GM19240 (cell line): ENCODE results near the gene ZNF605.
"Not testable (repeated sequence)": the region's sequence is repeated elsewhere in the genome, so short reads cannot be mapped to it uniquely, and the experiment has no call there.

Experiments used
- DNase-seq: peaks from one replicate; pipeline ENCODE4 v3.0.0; 2011; ENCODE audit warnings: low spot score; ENCODE audit not compliant: insufficient read length

ZNF605 gene

DNA sequence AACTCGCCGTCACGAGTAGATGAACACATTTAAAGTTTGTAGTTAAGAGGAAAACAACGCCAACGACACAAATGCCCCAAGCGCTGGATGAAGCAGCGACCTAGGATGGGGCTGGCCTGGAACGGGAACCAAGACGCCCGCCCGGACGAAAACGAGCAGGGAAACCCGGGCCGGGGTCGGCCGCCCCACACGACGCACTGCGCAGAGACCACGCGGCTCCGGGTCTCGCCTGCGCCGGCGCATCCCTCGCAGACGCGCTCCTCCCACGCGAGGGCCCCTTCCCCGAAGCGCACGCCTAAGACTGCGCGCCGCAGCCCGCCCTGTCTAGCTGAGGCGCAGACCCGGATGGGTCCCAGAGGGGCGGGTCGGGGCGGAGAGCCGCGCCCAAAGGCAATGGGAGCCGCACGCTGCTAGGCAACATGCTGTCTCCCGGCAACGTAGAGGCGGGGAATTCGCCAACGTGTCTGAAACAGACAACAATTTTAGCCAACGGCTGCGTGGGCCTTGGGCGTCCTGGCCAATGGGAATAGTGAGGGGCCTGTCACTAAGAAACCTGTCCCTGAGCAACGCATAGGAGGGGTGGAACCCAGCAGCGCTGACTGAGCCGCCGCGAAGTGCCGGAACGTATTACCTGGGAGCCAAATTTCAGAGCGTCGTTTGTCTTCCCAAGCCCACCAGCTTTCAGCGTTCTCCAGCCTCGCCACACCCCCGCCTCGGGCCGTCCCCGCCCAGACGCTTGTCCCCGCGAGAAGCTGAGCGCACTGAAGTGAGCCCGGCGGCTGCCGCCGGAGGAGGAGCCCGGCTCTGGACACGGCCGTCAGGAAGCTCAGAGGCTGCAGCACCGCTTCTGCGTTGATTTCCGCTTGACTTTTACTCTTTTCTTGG is 47.7 kb downstream of the ZNF605 start:
- peak; percentile 24 for DNase-seq

GRCh38 chr12:132907789-132908144 is 48.3 kb downstream of the ZNF605 start:
- not testable (repeated sequence) for DNase-seq

GRCh38 chr12:132907216-132907615 is 48.9 kb downstream of the ZNF605 start:
- DNase-seq, result no peak

DNA sequence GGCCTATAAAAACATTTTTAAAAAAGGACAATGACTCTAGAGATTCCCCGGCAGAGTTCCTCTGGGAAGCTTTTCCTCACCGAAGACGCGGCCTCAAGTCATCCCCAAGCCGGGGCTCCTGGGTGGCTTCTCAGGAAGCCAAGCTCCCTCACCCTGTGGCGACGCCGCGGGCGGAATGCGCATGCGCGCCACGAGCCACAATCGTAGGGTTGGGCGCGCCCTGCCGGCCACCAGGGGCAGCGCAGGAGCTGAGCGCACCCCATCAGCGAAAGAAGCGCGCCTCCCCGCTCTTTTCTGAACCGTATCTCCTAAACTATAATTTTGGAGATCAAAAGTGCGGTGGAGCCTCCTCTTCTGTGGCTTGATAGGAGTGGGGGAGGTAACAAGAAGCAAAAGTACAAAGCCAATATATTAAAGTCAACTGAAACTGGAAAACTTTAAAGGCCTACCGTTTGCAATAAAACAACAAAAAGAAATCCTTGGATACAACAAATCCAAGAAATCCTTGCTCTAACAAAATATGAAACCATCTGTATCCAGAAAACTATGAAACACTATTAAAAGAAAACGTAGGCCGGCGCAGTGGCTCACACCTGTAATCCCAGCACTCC is 51.3 kb downstream of the ZNF605 start:
- DNase-seq, result no peak

DNA sequence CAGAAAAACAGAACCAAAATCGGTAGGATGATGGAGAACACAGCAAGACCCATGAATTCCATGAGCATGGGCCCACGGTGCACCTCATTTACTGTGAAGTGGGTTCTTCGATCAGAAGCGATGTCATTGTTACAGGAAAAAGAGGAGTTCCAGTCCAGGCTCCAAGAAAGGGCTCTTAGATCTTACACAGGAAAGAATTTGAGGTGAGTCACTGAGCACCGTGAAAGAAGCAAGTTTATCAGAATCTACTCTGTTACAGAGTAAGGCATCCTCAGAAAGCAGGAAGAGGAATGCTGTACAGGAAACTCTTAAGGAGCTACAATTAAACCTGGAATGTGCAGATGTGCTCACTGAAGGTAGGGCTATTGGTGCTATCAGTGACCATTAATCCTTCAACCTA is 57.1 kb downstream of the ZNF605 start:
- DNase-seq, result no peak

DNA sequence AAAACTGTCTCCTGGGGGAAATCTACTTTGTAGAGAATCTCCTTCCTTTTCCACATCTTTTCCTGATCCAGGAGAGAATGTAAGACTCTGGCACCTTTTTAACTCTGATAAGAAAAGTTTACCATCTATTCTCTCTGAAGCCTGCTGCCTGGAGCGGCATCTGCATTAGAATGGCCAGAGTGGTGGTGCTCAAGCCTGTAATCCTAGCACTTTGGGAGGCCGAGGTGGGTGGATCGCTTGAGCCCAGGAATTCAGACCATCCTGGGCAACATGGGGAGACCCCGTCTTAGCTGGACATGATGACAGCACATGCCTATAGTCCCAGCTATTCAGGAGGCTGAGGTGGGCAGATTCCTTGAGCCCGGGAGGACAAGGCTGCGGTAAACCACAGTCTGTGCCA is 67.3 kb downstream of the ZNF605 start:
- DNase-seq, result no peak

DNA sequence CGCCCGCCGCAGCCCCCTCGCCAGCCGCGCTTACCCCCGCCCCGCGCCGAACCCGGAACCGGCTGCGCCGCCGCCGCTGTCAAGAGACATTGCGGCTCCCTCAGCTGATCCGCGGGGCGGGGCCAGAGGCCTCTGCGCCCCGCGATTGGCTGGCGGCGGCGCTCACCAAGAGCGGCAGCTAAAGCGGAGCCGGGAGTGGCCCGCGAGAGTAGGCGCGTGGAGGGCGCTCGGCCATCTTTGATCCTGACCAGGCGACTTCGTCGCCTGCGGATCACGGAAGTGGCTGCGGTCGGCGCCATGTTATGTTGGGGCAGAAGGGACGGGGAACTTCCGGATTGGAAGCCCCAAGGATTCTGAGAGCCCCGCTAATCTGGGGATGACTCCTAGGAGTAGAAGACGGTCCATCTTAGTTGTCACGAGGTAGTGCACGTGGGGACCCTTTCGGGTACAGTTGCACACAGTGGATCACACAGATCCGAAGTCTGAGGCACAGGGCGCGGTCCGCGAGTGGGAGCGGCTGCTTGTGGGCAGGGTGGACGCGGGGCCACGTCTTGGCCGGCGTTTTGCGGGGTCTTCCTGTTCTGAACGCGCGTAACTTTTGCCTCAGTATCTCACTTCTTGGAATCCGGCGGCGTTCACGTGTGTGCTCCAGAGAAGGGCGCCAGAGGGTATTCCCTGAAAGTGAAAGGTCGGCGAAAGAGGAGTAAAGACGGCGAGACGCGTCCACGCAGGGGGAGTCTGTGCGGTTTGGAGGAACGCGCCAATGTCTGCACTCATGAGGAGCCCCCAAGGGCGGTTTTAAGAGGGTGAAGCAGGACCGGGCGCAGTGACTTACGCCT is 68.4 kb downstream of the ZNF605 start, which contains the start of gene CHFR:
TSS of gene CHFR (minus strand) at position 93 of the 839 bp plus-strand sequence. CDS start 277 bp downstream, outside the sequence.
- peak; percentile 96 for DNase-seq

GRCh38 chr12:132886529-132887477 is 69.3 kb downstream of the ZNF605 start:
- DNase-seq, result no peak

GRCh38 chr12:132881818-132882217 is 74.3 kb downstream of the ZNF605 start:
- no peak for DNase-seq

DNA sequence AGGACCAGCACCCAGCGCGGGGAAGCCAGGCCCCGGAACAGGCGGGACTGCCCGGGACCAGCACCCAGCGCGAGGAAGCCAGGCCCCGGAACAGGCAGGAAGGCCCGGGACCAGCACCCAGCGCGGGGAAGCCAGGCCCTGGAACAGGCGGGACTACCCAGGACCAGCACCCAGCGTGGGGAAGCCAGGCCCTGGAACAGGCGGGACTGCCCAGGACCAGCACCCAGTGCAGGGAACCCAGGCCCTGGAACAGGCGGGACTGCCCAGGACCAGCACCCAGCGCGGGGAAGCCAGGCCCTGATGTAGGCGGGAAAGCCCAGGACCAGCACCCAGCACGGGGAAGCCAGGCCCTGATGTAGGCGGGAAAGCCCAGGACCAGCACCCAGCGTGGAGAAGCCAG is 81.5 kb downstream of the ZNF605 start:
- not testable (repeated sequence) for DNase-seq

GRCh38 chr12:132874175-132874574 is 81.9 kb downstream of the ZNF605 start:
- DNase-seq, result no peak

DNA sequence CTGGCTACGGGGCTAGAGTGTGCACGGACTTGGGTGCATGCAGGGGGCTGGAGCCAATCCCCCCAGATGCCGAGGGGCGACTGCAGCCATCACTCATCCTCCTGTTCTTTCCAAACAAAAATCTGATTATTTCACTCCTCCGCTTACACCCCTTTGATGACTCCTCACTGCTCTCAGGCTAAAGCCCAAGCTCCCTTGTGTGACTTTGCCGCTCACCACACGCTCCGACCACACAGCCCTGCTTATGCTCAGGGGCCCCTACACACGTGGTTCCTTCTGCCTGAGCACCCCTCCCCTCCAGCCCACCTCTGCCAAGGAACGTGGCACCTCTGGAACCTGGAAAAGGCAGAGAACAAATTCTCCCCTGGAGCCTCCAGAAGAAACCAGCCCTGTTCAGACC is 82.4 kb downstream of the ZNF605 start:
- no peak for DNase-seq

GRCh38 chr12:132872975-132873421 is 83.1 kb downstream of the ZNF605 start:
- no peak for DNase-seq

GRCh38 chr12:132872073-132872855 is 83.8 kb downstream of the ZNF605 start:
- DNase-seq, result no peak

DNA sequence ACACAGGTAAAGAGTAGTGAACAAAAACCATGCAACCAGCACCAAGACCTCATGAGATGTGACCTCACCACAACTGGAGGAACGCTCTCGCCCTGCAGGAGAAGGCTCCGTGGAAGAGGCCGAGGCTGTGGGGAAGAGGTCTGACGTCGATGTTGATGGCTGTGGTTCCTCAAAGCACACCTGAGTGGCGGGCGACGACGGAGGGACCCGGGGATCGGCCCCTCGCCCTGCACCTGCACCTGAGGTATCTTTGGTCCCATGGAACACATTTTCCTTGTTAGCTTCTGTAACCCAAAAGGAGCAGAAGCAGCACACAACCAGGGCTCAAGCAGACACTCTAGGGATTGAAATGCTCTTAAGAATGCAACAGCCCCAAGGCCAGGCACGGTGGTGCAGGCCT is 86.6 kb downstream of the ZNF605 start:
- no peak for DNase-seq
